Right atrium auricular region (tissue), 2 donors: Measurements from ENCODE around the gene AFAP1. TPM values are rescaled to one million over a fixed set of nuclear protein-coding genes. Genes with fewer than 3 reads are reported as not detected.
A peak's percentile ranks its signal among the peaks of the same experiment; 100 is the strongest.

Experiments
- DNase-seq: peaks from one replicate; pipeline ENCODE4 v3.0.0-alpha.2; 2019; ENCODE audit warnings: low spot score
- H3K27ac ChIP-seq, 2 donors: fragments of 200-600 bp; sonication (generic); 1 replicate in 1 of 2; 2 replicates in 1 of 2; pipeline ENCODE4 v1.5.1; 2016 to 2019
- H3K27me3 ChIP-seq, 2 donors: fragments of 200-600 bp; sonication (generic); one replicate each; pipeline versions ENCODE4 v1.5.1 to v1.6.0; 2017 to 2019
- H3K36me3 ChIP-seq: fragments of 200-600 bp; sonication (generic); one replicate; pipeline ENCODE4 v1.5.1; 2016
- H3K4me1 ChIP-seq, 2 donors: fragments of 200-600 bp; sonication (generic); one replicate each; pipeline versions ENCODE4 v1.5.1 to v1.6.0; 2017 to 2019
- H3K4me3 ChIP-seq, 2 donors: fragments of 200-600 bp; sonication (generic); 1 replicate in 1 of 2; 2 replicates in 1 of 2; pipeline ENCODE4 v1.5.1; 2017 to 2019; ENCODE audit warnings: mild to moderate bottlenecking in 1 of 2, moderate library complexity in 1 of 2
- H3K9me3 ChIP-seq, 2 donors: fragments of 200-600 bp; sonication (generic); one replicate each; pipeline ENCODE4 v1.5.1; 2019
- CTCF ChIP-seq, 2 donors: fragments of 200-600 bp; sonication (generic); IDR thresholded peaks; one replicate each; pipeline ENCODE4 v1.5.1; 2019; ENCODE audit warnings: antibody characterized with exemption in 2 of 2
- total RNA-seq, 2 donors: library from RNA; depleted of rRNA; stranded (reverse); fragments of >200 nt; gene quantifications; one replicate each; pipeline ENCODE4 v1.1.0, GENCODE V29; 2016

AFAP1 gene
- total RNA-seq, 2 donors from 2014 or later = 16.2 to 27.2 TPM

DNA sequence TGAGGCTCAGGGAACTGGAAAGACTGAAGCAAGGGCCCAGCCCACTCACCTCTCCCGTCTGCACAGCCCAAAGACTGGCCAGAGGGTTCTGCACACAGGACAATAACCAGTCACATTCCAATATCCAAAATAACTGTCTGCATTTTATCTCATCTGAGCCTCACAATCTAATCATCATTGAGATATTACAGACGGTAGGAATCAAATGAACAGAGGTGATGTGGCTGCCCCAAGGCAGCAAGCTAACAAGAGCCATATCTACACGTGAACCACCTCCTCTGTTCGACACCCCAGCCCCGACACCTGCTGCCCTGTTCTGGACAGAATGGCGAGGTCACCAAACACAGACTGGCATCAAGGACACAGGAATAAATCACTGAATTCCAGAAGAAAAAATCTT is 60.5 kb downstream of the AFAP1 start:
- Histone ChIP-seq H3K27ac (peak overlapping the region in 1 of 2 donors; percentile 15), H3K9me3 (no peaks in the 10 kb centered on the region), H3K36me3 (no peaks in the 10 kb centered on the region), H3K4me3 (no peak overlapping the region), H3K4me1 (peaks cover 0 to 49% of the 10 kb centered on the region in 2 donors), H3K27me3 (no peaks in the 10 kb centered on the region)
- TF ChIP-seq CTCF (IDR thresholded peaks at IDR 0.05) = no peak
- no peak for DNase-seq

DNA sequence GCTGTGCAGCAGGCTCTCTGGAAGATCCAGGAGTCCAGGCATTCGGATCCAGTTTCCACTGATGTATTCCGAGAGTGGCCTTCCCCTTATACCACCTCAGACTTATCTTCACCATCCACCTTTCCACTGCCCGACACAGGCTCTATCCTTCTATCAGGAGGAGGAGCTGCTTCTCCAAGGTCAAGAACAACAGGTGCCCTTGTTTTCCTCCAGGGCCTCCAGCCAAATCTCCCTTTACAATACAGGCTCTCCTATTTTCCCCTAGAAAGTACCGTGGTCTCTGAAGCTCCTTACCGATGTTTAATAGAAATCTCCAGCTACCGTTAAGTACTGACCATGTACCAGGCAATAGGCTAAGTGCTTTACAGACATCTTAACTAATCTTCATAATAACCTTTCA is 61.3 kb downstream of the AFAP1 start:
- H3K9me3 ChIP-seq = no peaks in the 10 kb centered on the region
- H3K27ac ChIP-seq = peak overlapping the region in 1 of 2 donors; percentile 23
- no peaks in the 10 kb centered on the region for H3K27me3 ChIP-seq
- H3K36me3 ChIP-seq = no peaks in the 10 kb centered on the region
- no peak for DNase-seq
- no peak overlapping the region for H3K4me3 ChIP-seq
- H3K4me1 ChIP-seq = peaks cover 0 to 49% of the 10 kb centered on the region in 2 donors
- TF ChIP-seq CTCF (IDR thresholded peaks at IDR 0.05) = no peak

- no peak for TF ChIP-seq CTCF (IDR thresholded peaks at IDR 0.05)
- no peak for DNase-seq
- H3K27me3 ChIP-seq = no peaks in the 10 kb centered on the region
- no peak overlapping the region for H3K4me3 ChIP-seq
- H3K4me1 ChIP-seq = peaks cover 0 to 54% of the 10 kb centered on the region in 2 donors
- H3K9me3 ChIP-seq = no peaks in the 10 kb centered on the region
- no peaks in the 10 kb centered on the region for H3K36me3 ChIP-seq
- peak overlapping the region in 1 of 2 donors; percentile 61 for H3K27ac ChIP-seq
These were observed 62.5 kb downstream of the AFAP1 start for GRCh38 chr4:7877176-7877575.

GRCh38 chr4:7876201-7876875 is 63.3 kb downstream of the AFAP1 start:
- H3K9me3 ChIP-seq = no peaks in the 10 kb centered on the region
- no peak for DNase-seq
- peaks cover 0 to 60% of the 10 kb centered on the region in 2 donors for H3K4me1 ChIP-seq
- H3K27ac ChIP-seq = peak overlapping the region; percentile 39 to 61
- H3K27me3 ChIP-seq = no peaks in the 10 kb centered on the region
- peak in 1 of 2 donors; percentile 50 for TF ChIP-seq CTCF (IDR thresholded peaks at IDR 0.05)
- H3K36me3 ChIP-seq = no peaks in the 10 kb centered on the region
- peak overlapping the region in 1 of 2 donors; percentile 16 for H3K4me3 ChIP-seq

GRCh38 chr4:7874838-7875237 is 64.8 kb downstream of the AFAP1 start:
- Histone ChIP-seq H3K27ac (no peak overlapping the region), H3K36me3 (no peaks in the 10 kb centered on the region), H3K27me3 (no peaks in the 10 kb centered on the region), H3K4me1 (peaks cover 0 to 62% of the 10 kb centered on the region in 2 donors), H3K9me3 (no peaks in the 10 kb centered on the region), H3K4me3 (no peak overlapping the region)
- no peak for TF ChIP-seq CTCF (IDR thresholded peaks at IDR 0.05)
- DNase-seq = no peak

- Histone ChIP-seq H3K36me3 (no peaks in the 10 kb centered on the region), H3K4me3 (no peak overlapping the region), H3K27ac (no peak overlapping the region), H3K4me1 (peaks cover 0 to 56% of the 10 kb centered on the region in 2 donors), H3K27me3 (no peaks in the 10 kb centered on the region), H3K9me3 (no peaks in the 10 kb centered on the region)
- TF ChIP-seq CTCF (IDR thresholded peaks at IDR 0.05) = no peak
- no peak for DNase-seq
These were observed 65.8 kb downstream of the AFAP1 start for GRCh38 chr4:7873881-7874280.
